ENCODE measurements around the gene NELL1. TPM values are rescaled to one million over a fixed set of nuclear protein-coding genes. Genes with fewer than 3 reads are reported as not detected.

Gene NELL1
- total RNA-seq, 2 experiments from 2014 or later = not detected

- CTCF ChIA-PET = no interaction called here
- Mint-ChIP-seq H3K36me3 (ENCODE audit: low read depth) (no peaks in the 10 kb centered on the region), H3K27ac (no peak overlapping the region), H3K27me3 (peaks cover 24% of the 10 kb centered on the region), H3K4me3 (no peak overlapping the region), H3K4me1 (ENCODE audit: low read depth) (no peaks in the 10 kb centered on the region), H3K9me3 (no peaks in the 10 kb centered on the region)
- intact Hi-C loops (cut with DNase I, micrococcal nuclease) = no loop called here
- no peak for TF ChIP-seq CTCF (IDR thresholded peaks at IDR 0.05)
- H3K4me1 ChIP-seq (ENCODE audit: insufficient read depth, low read length) = no peaks in the 10 kb centered on the region
- POLR2A ChIA-PET = no interaction called here
- no peak overlapping the region for H3K4me3 ChIP-seq (ENCODE audit: low read length)
- no peak overlapping the region for H3K27ac ChIP-seq (ENCODE audit: low read depth in 1 of 2, low read length in 2 of 2)
- ATAC-seq (ENCODE audit: poor library complexity) (no peak), DNase-seq (no peak)
- H3K9me3 ChIP-seq (ENCODE audit: control insufficient read depth in 1 of 2, insufficient read depth in 1 of 2, low read length in 2 of 2) = no peaks in the 10 kb centered on the region
- H3K27me3 ChIP-seq (ENCODE audit: control insufficient read depth in 1 of 2, insufficient read depth in 2 of 2, low read length in 2 of 2) = peaks cover 0 to 4% of the 10 kb centered on the region in 2 experiments
- H3K36me3 ChIP-seq (ENCODE audit: insufficient read depth, low read length) = no peaks in the 10 kb centered on the region
Observed at GRCh38 chr11:20639688-20640087, 29.7 kb upstream of the NELL1 start.

GRCh38 chr11:20640401-20640800 is 29.0 kb upstream of the NELL1 start:
- DNase-seq = no peak
- Mint-ChIP-seq H3K4me3 (no peak overlapping the region), H3K36me3 (ENCODE audit: low read depth) (no peaks in the 10 kb centered on the region), H3K27ac (no peak overlapping the region), H3K4me1 (ENCODE audit: low read depth) (no peaks in the 10 kb centered on the region), H3K27me3 (peaks cover 21% of the 10 kb centered on the region), H3K9me3 (no peaks in the 10 kb centered on the region)
- Histone ChIP-seq H3K36me3 (ENCODE audit: insufficient read depth, low read length) (no peaks in the 10 kb centered on the region), H3K9me3 (ENCODE audit: control insufficient read depth in 1 of 2, insufficient read depth in 1 of 2, low read length in 2 of 2) (no peaks in the 10 kb centered on the region), H3K27me3 (ENCODE audit: control insufficient read depth in 1 of 2, insufficient read depth in 2 of 2, low read length in 2 of 2) (peaks cover 0 to 4% of the 10 kb centered on the region in 2 experiments), H3K4me3 (ENCODE audit: low read length) (no peak overlapping the region), H3K4me1 (ENCODE audit: insufficient read depth, low read length) (no peaks in the 10 kb centered on the region), H3K27ac (ENCODE audit: low read depth in 1 of 2, low read length in 2 of 2) (no peak overlapping the region)
- ATAC-seq (ENCODE audit: poor library complexity) = no peak
- POLR2A ChIA-PET = no interaction called here
- no peak for TF ChIP-seq CTCF (IDR thresholded peaks at IDR 0.05)
- intact Hi-C loops (cut with DNase I, micrococcal nuclease) = no loop called here
- CTCF ChIA-PET = no interaction called here

- ATAC-seq (ENCODE audit: poor library complexity) = no peak
- Mint-ChIP-seq H3K27me3 (peaks cover 6% of the 10 kb centered on the region), H3K4me3 (no peak overlapping the region), H3K9me3 (no peaks in the 10 kb centered on the region), H3K4me1 (ENCODE audit: low read depth) (no peaks in the 10 kb centered on the region), H3K27ac (no peak overlapping the region), H3K36me3 (ENCODE audit: low read depth) (no peaks in the 10 kb centered on the region)
- CTCF ChIA-PET = no interaction called here
- H3K4me3 ChIP-seq (ENCODE audit: low read length) = no peak overlapping the region
- intact Hi-C loops (cut with DNase I, micrococcal nuclease) = no loop called here
- no peaks in the 10 kb centered on the region for H3K27me3 ChIP-seq (ENCODE audit: control insufficient read depth in 1 of 2, insufficient read depth in 2 of 2, low read length in 2 of 2)
- H3K36me3 ChIP-seq (ENCODE audit: insufficient read depth, low read length) = no peaks in the 10 kb centered on the region
- no peak for DNase-seq
- no peaks in the 10 kb centered on the region for H3K9me3 ChIP-seq (ENCODE audit: control insufficient read depth in 1 of 2, insufficient read depth in 1 of 2, low read length in 2 of 2)
- POLR2A ChIA-PET = no interaction called here
- TF ChIP-seq CTCF (IDR thresholded peaks at IDR 0.05) = no peak
- H3K27ac ChIP-seq (ENCODE audit: low read depth in 1 of 2, low read length in 2 of 2) = no peak overlapping the region
- H3K4me1 ChIP-seq (ENCODE audit: insufficient read depth, low read length) = no peaks in the 10 kb centered on the region
Observed at GRCh38 chr11:20644360-20644759, 25.0 kb upstream of the NELL1 start.
